Activated naive CD8-positive, alpha-beta T cell treated with anti-CD3 and anti-CD28 coated beads for 36 hours (primary cell): ENCODE measurements around the gene SMARCA4. TPM values are rescaled to one million over a fixed set of nuclear protein-coding genes. Genes with fewer than 3 reads are reported as not detected.
"Not testable (repeated sequence)": the region's sequence is repeated elsewhere in the genome, so short reads cannot be mapped to it uniquely, and the experiment has no call there.

Source experiments
- DNase-seq: peaks from one replicate; pipeline ENCODE4 v3.0.0; 2021
- H3K27ac Mint-ChIP-seq: one replicate; pipeline ENCODE4 v1.8.0; 2022; ENCODE audit warnings: mild to moderate bottlenecking, moderate library complexity, mixed read lengths
- H3K27me3 Mint-ChIP-seq: one replicate; pipeline ENCODE4 v1.8.0; 2022; ENCODE audit warnings: mild to moderate bottlenecking, mixed read lengths
- H3K36me3 Mint-ChIP-seq: one replicate; pipeline ENCODE4 v1.8.0; 2021; ENCODE audit warnings: mild to moderate bottlenecking, mixed read lengths
- H3K4me1 Mint-ChIP-seq: one replicate; pipeline ENCODE4 v1.8.0; 2021; ENCODE audit warnings: mixed read lengths
- H3K4me3 Mint-ChIP-seq: one replicate; pipeline ENCODE4 v1.8.0; 2022; ENCODE audit warnings: mild to moderate bottlenecking, moderate library complexity, mixed read lengths
- H3K9me3 Mint-ChIP-seq: one replicate; pipeline ENCODE4 v1.8.0; 2022; ENCODE audit warnings: mixed read lengths
- total RNA-seq, 2 experiments: library from RNA; stranded (reverse); gene quantifications; one replicate each; pipeline ENCODE4 v1.2.3, GENCODE V29; 2021

The SMARCA4 gene
- total RNA-seq, 2 experiments from 2014 or later: 108 to 109 TPM

- Mint-ChIP-seq H3K4me1 (peaks cover 9% of the 10 kb centered on the region), H3K9me3 (no peaks in the 10 kb centered on the region), H3K36me3 (peaks cover 3% of the 10 kb centered on the region), H3K4me3 (no peak overlapping the region), H3K27me3 (no peaks in the 10 kb centered on the region), H3K27ac (no peak overlapping the region)
- no peak for DNase-seq
These were observed 37.3 kb upstream of the SMARCA4 start for GRCh38 chr19:10923260-10924112.

GRCh38 chr19:10924597-10924996 lies 36.2 kb upstream of the SMARCA4 start:
- peak overlapping the region; percentile 54 for H3K27ac Mint-ChIP-seq
- H3K27me3 Mint-ChIP-seq: no peaks in the 10 kb centered on the region
- DNase-seq: no peak
- no peaks in the 10 kb centered on the region for H3K9me3 Mint-ChIP-seq
- no peak overlapping the region for H3K4me3 Mint-ChIP-seq
- H3K4me1 Mint-ChIP-seq: peaks cover 9% of the 10 kb centered on the region
- H3K36me3 Mint-ChIP-seq: peaks cover 5% of the 10 kb centered on the region

- DNase-seq: peak; percentile 16
- Mint-ChIP-seq H3K4me3 (peak overlapping the region; percentile 93), H3K27me3 (no peaks in the 10 kb centered on the region), H3K36me3 (peaks cover 3% of the 10 kb centered on the region), H3K27ac (peak overlapping the region; percentile 85), H3K9me3 (no peaks in the 10 kb centered on the region), H3K4me1 (peaks cover 15% of the 10 kb centered on the region)
These were observed 32.9 kb upstream of the SMARCA4 start for GRCh38 chr19:10927730-10928562.

GRCh38 chr19:10928563-10929401 lies 32.0 kb upstream of the SMARCA4 start, which contains the start of the genes TIMM29 and YIPF2:
TSS of gene TIMM29 (plus strand) at chr19:10928811. CDS start at chr19:10928823, 12 bp downstream.
TSS of gene YIPF2 (minus strand) at chr19:10928639. CDS start at chr19:10928410, 229 bp downstream.
- Mint-ChIP-seq H3K4me1 (peaks cover 15% of the 10 kb centered on the region), H3K9me3 (no peaks in the 10 kb centered on the region), H3K27me3 (no peaks in the 10 kb centered on the region), H3K27ac (peak within 1 kb of the TSS; percentile 85), H3K4me3 (peak within 1 kb of the TSS; percentile 93), H3K36me3 (peaks cover 3% of the 10 kb centered on the region)
- DNase-seq: peak; percentile 94

- peaks cover 3% of the 10 kb centered on the region for H3K36me3 Mint-ChIP-seq
These were observed 31.4 kb upstream of the SMARCA4 start for GRCh38 chr19:10929402-10929794.

GRCh38 chr19:10935371-10936059 lies 25.3 kb upstream of the SMARCA4 start:
- DNase-seq: no peak
- H3K27me3 Mint-ChIP-seq: no peaks in the 10 kb centered on the region
- H3K4me3 Mint-ChIP-seq: no peak overlapping the region
- no peak overlapping the region for H3K27ac Mint-ChIP-seq
- peaks cover 8% of the 10 kb centered on the region for H3K4me1 Mint-ChIP-seq
- H3K36me3 Mint-ChIP-seq: no peaks in the 10 kb centered on the region
- no peaks in the 10 kb centered on the region for H3K9me3 Mint-ChIP-seq

More at GRCh38 chr19:10929402-10929794, 31.4 kb upstream of the SMARCA4 start:
- Mint-ChIP-seq H3K4me3 (peak overlapping the region; percentile 93), H3K27ac (peak overlapping the region; percentile 8), H3K9me3 (no peaks in the 10 kb centered on the region), H3K4me1 (peaks cover 15% of the 10 kb centered on the region), H3K27me3 (no peaks in the 10 kb centered on the region)
- no peak for DNase-seq

- Mint-ChIP-seq H3K4me3 (no peak overlapping the region), H3K27me3 (no peaks in the 10 kb centered on the region), H3K4me1 (peaks cover 6% of the 10 kb centered on the region), H3K36me3 (no peaks in the 10 kb centered on the region), H3K27ac (no peak overlapping the region), H3K9me3 (no peaks in the 10 kb centered on the region)
- DNase-seq: peak; percentile 14
These were observed 24.2 kb upstream of the SMARCA4 start for GRCh38 chr19:10936661-10937084.

- not testable (repeated sequence) for H3K9me3 Mint-ChIP-seq, H3K4me1 Mint-ChIP-seq, H3K27ac Mint-ChIP-seq, H3K4me3 Mint-ChIP-seq, H3K36me3 Mint-ChIP-seq, H3K27me3 Mint-ChIP-seq, DNase-seq
These were observed 19.2 kb upstream of the SMARCA4 start for GRCh38 chr19:10941649-10942048.

- not testable (repeated sequence) for H3K36me3 Mint-ChIP-seq, H3K27me3 Mint-ChIP-seq, H3K9me3 Mint-ChIP-seq, H3K4me3 Mint-ChIP-seq, H3K4me1 Mint-ChIP-seq, DNase-seq, H3K27ac Mint-ChIP-seq
These were observed 17.4 kb upstream of the SMARCA4 start for GRCh38 chr19:10943412-10943811.

GRCh38 chr19:10945264-10945663 lies 15.6 kb upstream of the SMARCA4 start:
- no peak for DNase-seq
- Mint-ChIP-seq H3K9me3 (no peaks in the 10 kb centered on the region), H3K4me1 (peaks cover 5% of the 10 kb centered on the region), H3K4me3 (no peak overlapping the region), H3K27me3 (no peaks in the 10 kb centered on the region), H3K36me3 (no peaks in the 10 kb centered on the region), H3K27ac (no peak overlapping the region)

GRCh38 chr19:10946958-10947657 lies 13.7 kb upstream of the SMARCA4 start:
- Mint-ChIP-seq H3K36me3 (no peaks in the 10 kb centered on the region), H3K4me3 (no peak overlapping the region), H3K9me3 (no peaks in the 10 kb centered on the region), H3K27ac (no peak overlapping the region), H3K27me3 (no peaks in the 10 kb centered on the region), H3K4me1 (peaks cover 3% of the 10 kb centered on the region)
- no peak for DNase-seq

- no peaks in the 10 kb centered on the region for H3K9me3 Mint-ChIP-seq
- no peak overlapping the region for H3K27ac Mint-ChIP-seq
- no peak overlapping the region for H3K4me3 Mint-ChIP-seq
- no peaks in the 10 kb centered on the region for H3K27me3 Mint-ChIP-seq
- no peak for DNase-seq
- peaks cover 5% of the 10 kb centered on the region for H3K4me1 Mint-ChIP-seq
- H3K36me3 Mint-ChIP-seq: no peaks in the 10 kb centered on the region
These were observed 8.0 kb upstream of the SMARCA4 start for GRCh38 chr19:10952809-10953208.

- Mint-ChIP-seq H3K4me3 (peak overlapping the region; percentile 87), H3K27ac (peak overlapping the region; percentile 92)
These were observed 1.4 kb upstream of the SMARCA4 start for GRCh38 chr19:10959277-10959968.

More at GRCh38 chr19:10959277-10959968, 1.4 kb upstream of the SMARCA4 start:
- H3K27me3 Mint-ChIP-seq, H3K9me3 Mint-ChIP-seq, DNase-seq, H3K36me3 Mint-ChIP-seq: not testable (repeated sequence)
- peaks cover 35% of the 10 kb centered on the region for H3K4me1 Mint-ChIP-seq
